Mammary epithelial cell (primary cell): ENCODE results near the gene GPR78.

Experiments used
- EZH2 ChIP-seq: IDR thresholded peaks from 2 replicates; pipeline ENCODE4 v1.6.1; 2012; ENCODE audit warnings: low read length, inconsistent platforms, borderline replicate concordance
- TF ChIP-seq, protein P1 (sequence below), 2 donors: IDR thresholded peaks in 1 of 2; conservative IDR thresholded peaks in 1 of 2; 2 replicates each; pipeline ENCODE4 v1.5.1; 2011 to 2012; ENCODE audit warnings: inconsistent platforms in 2 of 2, low read length in 2 of 2, mild to moderate bottlenecking in 2 of 2, control low read depth in 1 of 2, low read depth in 1 of 2; ENCODE audit not compliant: insufficient read depth in 1 of 2; ENCODE audit errors: extremely low read depth in 1 of 2

DNA sequence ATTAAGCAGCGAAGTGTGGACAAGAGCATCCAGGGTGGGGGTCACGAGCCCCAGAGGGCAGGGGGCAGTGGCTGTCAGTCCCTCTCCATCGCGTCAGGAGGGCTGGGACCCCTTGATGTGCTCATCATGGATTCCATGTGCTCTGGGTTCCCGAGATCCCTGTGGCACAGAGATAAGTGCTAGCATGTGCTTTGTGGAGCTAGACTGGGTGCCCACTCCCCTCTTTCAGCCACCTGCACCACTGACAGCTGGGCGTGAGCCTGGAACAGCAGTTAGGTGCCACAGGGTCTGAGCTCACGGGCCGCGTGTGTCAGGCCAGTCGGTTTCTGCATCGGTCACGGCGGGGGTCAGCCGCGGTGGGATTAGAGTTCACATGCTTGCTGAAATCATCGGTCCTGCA lies 36.6 kb downstream of the GPR78 start:
- TF ChIP-seq EZH2, result no peak
- TF ChIP-seq, protein P1, sequence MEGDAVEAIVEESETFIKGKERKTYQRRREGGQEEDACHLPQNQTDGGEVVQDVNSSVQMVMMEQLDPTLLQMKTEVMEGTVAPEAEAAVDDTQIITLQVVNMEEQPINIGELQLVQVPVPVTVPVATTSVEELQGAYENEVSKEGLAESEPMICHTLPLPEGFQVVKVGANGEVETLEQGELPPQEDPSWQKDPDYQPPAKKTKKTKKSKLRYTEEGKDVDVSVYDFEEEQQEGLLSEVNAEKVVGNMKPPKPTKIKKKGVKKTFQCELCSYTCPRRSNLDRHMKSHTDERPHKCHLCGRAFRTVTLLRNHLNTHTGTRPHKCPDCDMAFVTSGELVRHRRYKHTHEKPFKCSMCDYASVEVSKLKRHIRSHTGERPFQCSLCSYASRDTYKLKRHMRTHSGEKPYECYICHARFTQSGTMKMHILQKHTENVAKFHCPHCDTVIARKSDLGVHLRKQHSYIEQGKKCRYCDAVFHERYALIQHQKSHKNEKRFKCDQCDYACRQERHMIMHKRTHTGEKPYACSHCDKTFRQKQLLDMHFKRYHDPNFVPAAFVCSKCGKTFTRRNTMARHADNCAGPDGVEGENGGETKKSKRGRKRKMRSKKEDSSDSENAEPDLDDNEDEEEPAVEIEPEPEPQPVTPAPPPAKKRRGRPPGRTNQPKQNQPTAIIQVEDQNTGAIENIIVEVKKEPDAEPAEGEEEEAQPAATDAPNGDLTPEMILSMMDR (conservative IDR thresholded peaks at IDR 0.05 in 1 of 2, IDR thresholded peaks at IDR 0.05 in 1 of 2; ENCODE audit: extremely low read depth in 1 of 2, insufficient read depth in 1 of 2, low read depth in 1 of 2, low read length in 2 of 2), result no peak
